Measurements from ENCODE around the gene ZPR1. TPM values are rescaled to one million over a fixed set of nuclear protein-coding genes. Genes with fewer than 3 reads are reported as not detected.

Gene ZPR1
- total RNA-seq, 6 donors from 2014 or later, result 17.6 to 56.1 (median 34.4) TPM

- H3K27me3 ChIP-seq, result no peaks in the 10 kb centered on the region
- H3K27ac ChIP-seq, result no peak overlapping the region
- no peak overlapping the region for H3K4me3 ChIP-seq
- peaks cover 6 to 16% (median 11%) of the 10 kb centered on the region in 4 donors for H3K4me1 ChIP-seq
- ATAC-seq (ENCODE audit: low FRiP score in 2 of 2) (no peak), DNase-seq (no peak)
- 96 to 100% methylated on average over 1 of the region's 1 CpG for WGBS, 2 donors
- no peaks in the 10 kb centered on the region for H3K36me3 ChIP-seq
- no peaks in the 10 kb centered on the region for H3K9me3 ChIP-seq
- TF ChIP-seq POLR2AphosphoS5 (IDR thresholded peaks at IDR 0.05) (no peak), POLR2A (IDR thresholded peaks at IDR 0.05) (no peak), EP300 (IDR thresholded peaks at IDR 0.05) (no peak), CTCF (IDR thresholded peaks at IDR 0.05) (no peak)
Measured at GRCh38 chr11:116793772-116794097, 5.9 kb upstream of the ZPR1 start.

GRCh38 chr11:116792869-116793771 lies 5.3 kb upstream of the ZPR1 start:
- Histone ChIP-seq H3K4me3 (no peak overlapping the region), H3K36me3 (no peaks in the 10 kb centered on the region), H3K27ac (no peak overlapping the region), H3K27me3 (no peaks in the 10 kb centered on the region), H3K4me1 (peaks cover 8 to 22% (median 15%) of the 10 kb centered on the region in 4 donors), H3K9me3 (no peaks in the 10 kb centered on the region)
- 89% methylated on average over 8 of the region's 8 CpGs for WGBS, 2 donors
- TF ChIP-seq EP300 (IDR thresholded peaks at IDR 0.05) (no peak), POLR2A (IDR thresholded peaks at IDR 0.05) (no peak), POLR2AphosphoS5 (IDR thresholded peaks at IDR 0.05) (no peak), CTCF (IDR thresholded peaks at IDR 0.05) (no peak)
- no peak for ATAC-seq (ENCODE audit: low FRiP score in 2 of 2)
- DNase-seq, result no peak

- 83 to 85% methylated on average over 8 of the region's 8 CpGs for WGBS, 2 donors
- TF ChIP-seq EP300 (IDR thresholded peaks at IDR 0.05), result no peak
- no peak for TF ChIP-seq POLR2A (IDR thresholded peaks at IDR 0.05)
- no peak for TF ChIP-seq POLR2AphosphoS5 (IDR thresholded peaks at IDR 0.05)
- TF ChIP-seq CTCF (IDR thresholded peaks at IDR 0.05), result no peak
Measured at GRCh38 chr11:116792144-116792868, 4.5 kb upstream of the ZPR1 start.

GRCh38 chr11:116791813-116792143 lies 4.0 kb upstream of the ZPR1 start, which contains the start of gene APOA5:
Gene APOA5 (minus strand): TSS chr11:116791879. CDS start chr11:116791860, 19 bp downstream.
- TF ChIP-seq CTCF (IDR thresholded peaks at IDR 0.05), result no peak
- TF ChIP-seq POLR2A (IDR thresholded peaks at IDR 0.05), result no peak
- no peak for TF ChIP-seq POLR2AphosphoS5 (IDR thresholded peaks at IDR 0.05)
- no peak for TF ChIP-seq EP300 (IDR thresholded peaks at IDR 0.05)
- Histone ChIP-seq H3K27ac (no peak within 1 kb of the TSS), H3K4me3 (peak within 1 kb of the TSS in 1 of 4 donors; percentile 18), H3K36me3 (peaks cover 0 to under 1% (median 0%) of the 10 kb centered on the region in 4 donors), H3K4me1 (peaks cover 12 to 29% (median 20%) of the 10 kb centered on the region in 4 donors), H3K27me3 (no peaks in the 10 kb centered on the region), H3K9me3 (no peaks in the 10 kb centered on the region)
- 95 to 96% methylated on average over 7 of the region's 7 CpGs for whole genome bisulfite sequencing, 2 donors
- ATAC-seq (ENCODE audit: low FRiP score in 2 of 2) (no peak), DNase-seq (peak in 1 of 2 donors; percentile 19)

More at GRCh38 chr11:116792144-116792868, 4.5 kb upstream of the ZPR1 start:
- Histone ChIP-seq H3K9me3 (no peaks in the 10 kb centered on the region), H3K4me1 (peaks cover 8 to 24% (median 15%) of the 10 kb centered on the region in 4 donors), H3K4me3 (no peak overlapping the region), H3K36me3 (no peaks in the 10 kb centered on the region), H3K27me3 (no peaks in the 10 kb centered on the region), H3K27ac (no peak overlapping the region)
- ATAC-seq (ENCODE audit: low FRiP score in 2 of 2), result no peak
- no peak for DNase-seq

Data from upper lobe of left lung (tissue), 6 donors.